Calu3 (cell line): Measurements from ENCODE around the gene TRMT5. TPM values are rescaled to one million over a fixed set of nuclear protein-coding genes. Genes with fewer than 3 reads are reported as not detected.

Experiments
- BruUV-seq: library from RNA; stranded (reverse); fragments of 400-500 nt; replicated peaks from 2 replicates; lab custom pipeline; 2021; lab: Mats Ljungman, UMichigan
- CTCF ChIA-PET: fragments of 300-600 bp; sonication (Branson Sonifier 250); formaldehyde crosslinking; loops from one replicate; lab custom pipeline; 2022; ENCODE audit warnings: antibody characterized with exemption; lab: Charles Lee
- DNase-seq: peaks from one replicate; pipeline ENCODE4 v3.0.0; 2022
- H3K27ac Mint-ChIP-seq: one replicate; pipeline ENCODE4 v1.8.0; 2022; ENCODE audit warnings: mixed read lengths; ENCODE audit not compliant: unreplicated experiment
- H3K27me3 Mint-ChIP-seq: one replicate; pipeline ENCODE4 v1.8.0; 2022; ENCODE audit warnings: mixed read lengths; ENCODE audit not compliant: unreplicated experiment
- H3K36me3 Mint-ChIP-seq: one replicate; pipeline ENCODE4 v1.8.0; 2022; ENCODE audit warnings: mild to moderate bottlenecking, moderate library complexity, mixed read lengths; ENCODE audit not compliant: insufficient read depth, unreplicated experiment
- H3K4me1 Mint-ChIP-seq: one replicate; pipeline ENCODE4 v1.8.0; 2022; ENCODE audit warnings: mild to moderate bottlenecking, low read depth, mixed read lengths; ENCODE audit not compliant: unreplicated experiment
- H3K4me3 Mint-ChIP-seq: one replicate; pipeline ENCODE4 v1.8.0; 2022; ENCODE audit warnings: mild to moderate bottlenecking, low read depth, moderate library complexity, mixed read lengths; ENCODE audit not compliant: unreplicated experiment
- H3K9me3 Mint-ChIP-seq: one replicate; pipeline ENCODE4 v1.8.0; 2022; ENCODE audit warnings: low read depth, mixed read lengths; ENCODE audit not compliant: unreplicated experiment
- CTCF ChIP-seq: fragments of 200-600 bp; IDR thresholded peaks from one replicate; pipeline ENCODE4 v1.8.0; 2022; ENCODE audit warnings: antibody characterized with exemption; ENCODE audit not compliant: unreplicated experiment
- intact Hi-C: fragments of 100-400 bp; cut with micrococcal nuclease; formaldehyde crosslinking; loops from one replicate; pipeline ENCODE4 v1.10.0; 2022; ENCODE audit not compliant: unreplicated experiment
- total RNA-seq: library from RNA; stranded (reverse); gene quantifications from 2 replicates; pipeline ENCODE4 v1.2.3, GENCODE V29; 2022

The TRMT5 gene
- total RNA-seq, 1 experiment from 2014 or later: 22.8 TPM

DNA sequence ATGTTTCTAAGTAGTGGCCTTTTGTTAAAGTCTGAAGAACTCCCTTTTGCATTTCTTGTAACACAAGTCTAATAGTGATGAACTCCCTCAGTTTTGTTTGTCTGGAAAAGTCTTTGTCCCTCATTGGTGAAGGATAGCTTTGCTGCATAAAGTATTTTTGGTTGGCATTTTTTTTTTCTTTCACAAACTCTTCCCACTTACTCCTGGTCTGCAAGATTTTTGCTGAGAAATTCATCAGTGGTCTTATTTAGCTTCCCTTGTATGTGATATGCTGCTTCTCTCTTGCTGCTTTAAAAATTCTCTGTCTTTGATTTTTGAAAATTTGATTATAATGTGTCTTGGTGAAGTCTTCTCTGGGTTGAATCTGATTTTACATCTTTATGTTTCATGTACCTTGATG, 22.7 kb downstream of the TRMT5 start:
- no peaks in the 10 kb centered on the region for H3K36me3 Mint-ChIP-seq
- no peaks in the 10 kb centered on the region for H3K4me1 Mint-ChIP-seq
- TF ChIP-seq CTCF: no peak
- DNase-seq: no peak
- no peak overlapping the region for H3K4me3 Mint-ChIP-seq
- intact Hi-C loops: no loop called here
- BruUV-seq: no TSS peak
- no peaks in the 10 kb centered on the region for H3K27me3 Mint-ChIP-seq
- no peak overlapping the region for H3K27ac Mint-ChIP-seq
- peaks cover 14% of the 10 kb centered on the region for H3K9me3 Mint-ChIP-seq
- CTCF ChIA-PET: no interaction called here

DNA sequence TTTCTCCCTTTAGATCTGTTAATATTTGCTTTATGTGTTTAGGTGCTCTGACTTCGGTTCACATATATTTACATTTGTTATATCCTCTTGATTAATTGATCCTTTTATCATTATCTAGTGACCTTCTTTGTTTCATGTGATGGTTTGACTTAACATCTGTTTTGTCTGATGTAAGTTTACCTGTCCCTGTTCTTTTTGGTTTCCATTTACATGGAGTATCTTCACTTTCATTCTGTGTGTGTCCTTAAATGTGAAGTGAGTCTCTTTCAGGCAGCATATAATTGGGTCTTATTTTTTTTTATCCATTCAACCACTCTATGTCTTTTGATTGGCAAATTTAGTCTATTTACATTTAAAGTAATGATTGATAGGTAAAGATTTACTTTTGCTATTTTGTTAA, 24.2 kb downstream of the TRMT5 start:
- Mint-ChIP-seq H3K9me3 (peaks cover 14% of the 10 kb centered on the region), H3K36me3 (no peaks in the 10 kb centered on the region), H3K27me3 (no peaks in the 10 kb centered on the region), H3K4me1 (no peaks in the 10 kb centered on the region), H3K27ac (no peak overlapping the region), H3K4me3 (no peak overlapping the region)
- no peak for DNase-seq
- no TSS peak for BruUV-seq
- intact Hi-C loops: no loop called here
- CTCF ChIA-PET: no interaction called here
- no peak for TF ChIP-seq CTCF

GRCh38 chr14:60956202-60956601, 24.7 kb downstream of the TRMT5 start:
- intact Hi-C loops: no loop called here
- Mint-ChIP-seq H3K9me3 (peaks cover 14% of the 10 kb centered on the region), H3K4me1 (no peaks in the 10 kb centered on the region), H3K27me3 (no peaks in the 10 kb centered on the region), H3K4me3 (no peak overlapping the region), H3K36me3 (no peaks in the 10 kb centered on the region), H3K27ac (no peak overlapping the region)
- no peak for DNase-seq
- no peak for TF ChIP-seq CTCF
- no TSS peak for BruUV-seq
- CTCF ChIA-PET: no interaction called here

DNA sequence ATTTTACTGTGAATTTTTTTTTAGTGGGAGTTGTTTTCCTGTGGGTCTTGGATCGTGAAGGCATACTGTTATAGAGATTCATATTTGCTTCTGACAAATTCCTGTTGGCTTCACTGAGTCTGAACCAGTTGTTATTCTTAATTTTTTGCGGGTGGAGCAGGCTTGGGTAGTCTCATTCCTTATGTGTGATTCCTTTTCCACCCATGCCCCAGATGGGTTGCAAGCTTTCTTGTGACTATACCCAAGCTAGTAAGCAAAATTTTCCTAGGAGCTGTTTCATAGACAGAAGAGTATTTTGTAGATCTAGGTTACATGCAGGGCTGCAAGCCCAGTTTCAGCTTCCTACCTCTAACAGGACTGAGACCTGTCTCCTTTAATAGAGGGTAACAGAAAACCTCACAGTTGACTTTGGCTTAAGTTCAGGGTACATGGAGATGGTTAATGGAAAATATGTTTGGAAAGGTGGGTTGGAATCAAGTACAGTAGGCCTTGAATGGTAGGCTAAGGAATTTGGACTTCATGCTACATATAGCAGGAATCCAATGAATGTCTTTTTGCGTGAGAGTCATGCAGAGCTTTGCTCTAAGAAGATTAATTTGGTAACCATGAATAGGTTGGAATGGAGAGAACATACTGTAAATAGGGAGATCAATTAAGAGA, 29.0 kb downstream of the TRMT5 start:
- CTCF ChIA-PET: interaction anchor here (0.7 kb wide), 1 partner anchor 447 kb away, joined by 3 read pairs; no protein-coding TSS in a partner anchor
- intact Hi-C loops: no loop called here
- DNase-seq: no peak
- no peak overlapping the region for H3K27ac Mint-ChIP-seq
- H3K27me3 Mint-ChIP-seq: no peaks in the 10 kb centered on the region
- no peaks in the 10 kb centered on the region for H3K36me3 Mint-ChIP-seq
- no peak for TF ChIP-seq CTCF
- H3K4me1 Mint-ChIP-seq: no peaks in the 10 kb centered on the region
- peaks cover 4% of the 10 kb centered on the region for H3K9me3 Mint-ChIP-seq
- no TSS peak for BruUV-seq
- H3K4me3 Mint-ChIP-seq: no peak overlapping the region
